Lung (tissue), 12 donors: ENCODE data around the gene IL1RAPL1. TPM values are rescaled to one million over a fixed set of nuclear protein-coding genes. Genes with fewer than 3 reads are reported as not detected.
A peak's percentile ranks its signal among the peaks of the same experiment; 100 is the strongest.

Experiments
- ATAC-seq: fragments of 200-7000 bp; cut with Tn5 transposase; one replicate; pipeline ENCODE4 v1.9.1; 2020; ENCODE audit warnings: moderate number of reproducible peaks; ENCODE audit not compliant: insufficient read depth, low FRiP score
- DNase-seq, 3 donors: peaks; one replicate each; pipeline ENCODE4 v3.0.0-alpha.2; 2013 to 2017
- H3K27ac ChIP-seq, 2 donors: one replicate each; pipeline ENCODE4 v1.5.1; 2013; ENCODE audit warnings: mild to moderate bottlenecking in 2 of 2, moderate library complexity in 2 of 2, control low read depth in 1 of 2, inconsistent platforms in 1 of 2, low read depth in 1 of 2, low read length in 1 of 2
- H3K27me3 ChIP-seq, 3 donors: one replicate each; pipeline ENCODE4 v1.5.1; 2013; ENCODE audit warnings: low read length in 2 of 3; ENCODE audit not compliant: control insufficient read depth in 3 of 3, insufficient read depth in 3 of 3
- H3K36me3 ChIP-seq, 4 donors: one replicate each; pipeline ENCODE4 v1.5.1; 2013; ENCODE audit warnings: low read length in 4 of 4, mild to moderate bottlenecking in 1 of 4, moderate library complexity in 1 of 4; ENCODE audit not compliant: control insufficient read depth in 4 of 4, insufficient read depth in 4 of 4
- H3K4me1 ChIP-seq, 5 donors: one replicate each; pipeline ENCODE4 v1.5.1; 2013; ENCODE audit warnings: low read length in 5 of 5, mild to moderate bottlenecking in 2 of 5, moderate library complexity in 1 of 5; ENCODE audit not compliant: control insufficient read depth in 5 of 5, insufficient read depth in 5 of 5
- H3K4me3 ChIP-seq: one replicate; pipeline ENCODE4 v1.5.1; 2013; ENCODE audit warnings: mild to moderate bottlenecking, control low read depth, moderate library complexity
- H3K9ac ChIP-seq, 2 donors: one replicate each; pipeline ENCODE4 v1.5.1; 2013; ENCODE audit warnings: low read length in 2 of 2, control low read depth in 1 of 2; ENCODE audit not compliant: insufficient read depth in 1 of 2
- H3K9me3 ChIP-seq, 4 donors: one replicate each; pipeline ENCODE4 v1.5.1; 2013; ENCODE audit warnings: low read length in 3 of 4, mild to moderate bottlenecking in 1 of 4, moderate library complexity in 1 of 4; ENCODE audit not compliant: control insufficient read depth in 4 of 4, insufficient read depth in 3 of 4
- CTCF ChIP-seq: IDR thresholded peaks from 2 replicates; pipeline ENCODE4 v1.5.1; 2012; ENCODE audit warnings: mild to moderate bottlenecking; ENCODE audit errors: control extremely low read depth, extremely low read depth
- whole genome bisulfite sequencing, 2 donors: extraction: QIAGEN DNeasy Blood & Tissue Kit; methylation state at CpG; one replicate each; pipeline ENCODE4 v1.1.7; 2013; 5-methylcytosine and 5-hydroxymethylcytosine counted together
- polyA plus RNA-seq, 2 donors: library from polyadenylated mRNA; stranded (reverse); fragments of 200-250 nt; gene quantifications; one replicate each; pipeline ENCODE4 v1.2.1, GENCODE V29; 2013
- total RNA-seq, 2 donors: library from RNA; depleted of rRNA in 1 of 2; stranded (reverse); fragments of >200 nt in 1 of 2; gene quantifications; one replicate each; pipeline ENCODE4 v1.2.1, GENCODE V29; 2014 to 2021
- donor health status: control.
- donor health status: control.
- donor health status: Bipolar disorder and iron deficiency.
- donor health status: healthy.
- donor health status: DM: yes; HTN: yes; CAD: no.

The IL1RAPL1 gene
- total and polyA plus RNA-seq, 4 donors = 2.2 TPM; not detected in 3

- H3K4me3 ChIP-seq = no peak overlapping the region
- DNase-seq = peak in 2 of 3 donors; percentile 53 to 73
- H3K27ac ChIP-seq = no peak overlapping the region
- no peak for TF ChIP-seq CTCF
- ATAC-seq = no peak
- no peaks in the 10 kb centered on the region for H3K9me3 ChIP-seq
- H3K36me3 ChIP-seq = no peaks in the 10 kb centered on the region
- no peaks in the 10 kb centered on the region for H3K27me3 ChIP-seq
- H3K9ac ChIP-seq = no peak overlapping the region
- WGBS, 2 donors = 71 to 85% methylated on average over 2 of the region's 2 CpGs
- H3K4me1 ChIP-seq = no peaks in the 10 kb centered on the region
Measured at GRCh38 chrX:29744966-29745365, 1157.7 kb downstream of the IL1RAPL1 start.

- 68 to 100% methylated on average over 4 of the region's 4 CpGs for WGBS, 2 donors
- no peaks in the 10 kb centered on the region for H3K9me3 ChIP-seq
- DNase-seq = no peak
- H3K27me3 ChIP-seq = no peaks in the 10 kb centered on the region
- H3K27ac ChIP-seq = no peak overlapping the region
- no peak for TF ChIP-seq CTCF
- H3K36me3 ChIP-seq = no peaks in the 10 kb centered on the region
- ATAC-seq = no peak
- no peaks in the 10 kb centered on the region for H3K4me1 ChIP-seq
- H3K9ac ChIP-seq = no peak overlapping the region
- H3K4me3 ChIP-seq = no peak overlapping the region
Measured at GRCh38 chrX:29746326-29746725, 1159.1 kb downstream of the IL1RAPL1 start.

GRCh38 chrX:29762006-29762405 lies 1174.8 kb downstream of the IL1RAPL1 start:
- Histone ChIP-seq H3K27me3 (no peaks in the 10 kb centered on the region), H3K9me3 (no peaks in the 10 kb centered on the region), H3K9ac (no peak overlapping the region), H3K4me3 (no peak overlapping the region), H3K27ac (no peak overlapping the region), H3K4me1 (no peaks in the 10 kb centered on the region), H3K36me3 (no peaks in the 10 kb centered on the region)
- ATAC-seq = no peak
- WGBS, 2 donors = 63 to 78% methylated on average over 4 of the region's 4 CpGs
- no peak for DNase-seq
- no peak for TF ChIP-seq CTCF

- Histone ChIP-seq H3K9ac (no peak overlapping the region), H3K4me3 (no peak overlapping the region), H3K4me1 (no peaks in the 10 kb centered on the region), H3K27ac (no peak overlapping the region), H3K36me3 (no peaks in the 10 kb centered on the region), H3K9me3 (peaks cover 0 to 4% (median 0%) of the 10 kb centered on the region in 4 donors), H3K27me3 (peaks cover 0 to 4% (median 0%) of the 10 kb centered on the region in 3 donors)
- no peak for TF ChIP-seq CTCF
- ATAC-seq (no peak), DNase-seq (no peak)
- WGBS, 2 donors = 68 to 92% methylated on average over 5 of the region's 5 CpGs
Measured at GRCh38 chrX:29775890-29776289, 1188.6 kb downstream of the IL1RAPL1 start.
